Activated CD4-positive, alpha-beta T cell treated with anti-CD3 and anti-CD28 coated beads, Interleukin-2, Interleukin-4, amounts not matched to agents 100 ng/mL and 50 ng/mL, durations not matched to agents 16 hours and 8 hours (primary cell): ENCODE data around the gene PLD1.
"Not testable (repeated sequence)": the region's sequence is repeated elsewhere in the genome, so short reads cannot be mapped to it uniquely, and the experiment has no call there.

ENCODE experiments used
- DNase-seq: peaks from one replicate; pipeline ENCODE4 v3.0.0-alpha.2; 2020; ENCODE audit warnings: low spot score

The PLD1 gene

DNA sequence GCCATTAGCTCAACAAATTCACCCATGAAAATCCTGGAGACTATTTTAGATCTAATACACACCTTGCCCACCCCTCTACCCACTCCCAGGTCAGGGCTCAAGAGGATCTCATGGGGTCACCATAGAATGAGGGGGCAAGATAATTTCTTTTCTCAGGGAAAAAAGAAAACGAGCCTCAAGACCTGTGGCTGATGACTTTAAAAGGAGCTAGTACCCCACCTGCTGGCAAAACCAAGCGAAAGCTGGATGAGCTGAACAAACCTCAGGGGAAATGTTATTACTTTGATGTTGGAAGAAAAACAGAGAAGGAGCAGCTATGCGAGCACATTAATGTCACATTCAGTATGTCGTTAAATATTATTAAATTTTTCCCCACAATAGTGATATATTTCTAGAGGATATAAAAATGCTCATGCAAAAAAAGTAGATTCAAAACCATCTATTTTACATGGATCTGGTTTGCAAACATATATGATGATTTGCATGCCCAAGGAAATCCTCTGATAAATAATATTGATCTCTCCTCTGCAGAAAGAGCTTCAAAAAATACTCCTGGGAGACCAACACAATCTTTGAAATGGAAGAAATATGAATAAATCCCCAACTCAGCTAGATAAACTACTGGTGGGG lies 37.7 kb downstream of the PLD1 start:
- peak; percentile 49 for DNase-seq

DNA sequence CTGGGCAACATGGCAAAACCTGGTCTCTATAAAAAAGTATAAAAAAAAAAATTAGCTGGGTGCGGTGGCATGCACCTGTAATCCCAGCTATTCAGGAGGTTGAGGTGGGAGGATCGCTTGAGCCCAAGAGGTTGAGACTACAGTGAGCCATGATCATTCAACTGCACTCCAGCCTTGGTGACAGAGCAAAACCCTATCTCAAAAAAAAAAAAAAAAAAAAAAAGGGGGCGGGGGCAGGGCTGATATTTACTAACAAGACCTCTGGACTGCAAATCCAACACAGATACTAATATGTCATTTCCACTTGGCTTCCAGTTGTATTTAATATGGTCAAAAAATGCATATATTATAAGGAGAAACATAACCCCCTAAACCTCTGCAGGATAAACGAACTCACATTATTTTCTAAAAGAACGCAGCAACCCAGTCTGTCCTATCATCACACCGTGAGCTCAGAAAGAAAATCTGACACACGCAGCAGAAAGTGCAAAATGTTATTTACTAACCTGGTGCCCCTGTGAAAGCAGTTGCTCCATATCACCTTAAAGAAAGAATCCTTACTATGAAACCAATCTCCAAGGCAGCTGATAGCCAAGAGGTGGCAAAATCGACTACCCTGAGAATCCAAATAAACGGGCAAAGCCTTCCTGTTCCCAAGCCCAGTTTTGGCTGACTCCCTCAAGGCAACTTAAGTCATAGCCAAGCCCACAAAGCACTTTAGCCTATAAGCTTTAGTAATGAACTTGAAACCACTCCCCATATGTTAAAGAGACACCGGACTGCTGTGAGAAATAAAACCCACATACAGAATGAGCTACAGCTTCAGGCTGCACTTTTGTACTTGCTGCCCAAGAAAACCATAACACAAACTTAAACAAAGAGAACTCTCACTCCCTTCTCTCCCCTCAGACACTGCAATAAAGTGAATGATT lies 39.3 kb downstream of the PLD1 start:
- no peak for DNase-seq

GRCh38 chr3:171769461-171769860 lies 40.8 kb downstream of the PLD1 start:
- no peak for DNase-seq

GRCh38 chr3:171768986-171769385 lies 41.3 kb downstream of the PLD1 start:
- no peak for DNase-seq

DNA sequence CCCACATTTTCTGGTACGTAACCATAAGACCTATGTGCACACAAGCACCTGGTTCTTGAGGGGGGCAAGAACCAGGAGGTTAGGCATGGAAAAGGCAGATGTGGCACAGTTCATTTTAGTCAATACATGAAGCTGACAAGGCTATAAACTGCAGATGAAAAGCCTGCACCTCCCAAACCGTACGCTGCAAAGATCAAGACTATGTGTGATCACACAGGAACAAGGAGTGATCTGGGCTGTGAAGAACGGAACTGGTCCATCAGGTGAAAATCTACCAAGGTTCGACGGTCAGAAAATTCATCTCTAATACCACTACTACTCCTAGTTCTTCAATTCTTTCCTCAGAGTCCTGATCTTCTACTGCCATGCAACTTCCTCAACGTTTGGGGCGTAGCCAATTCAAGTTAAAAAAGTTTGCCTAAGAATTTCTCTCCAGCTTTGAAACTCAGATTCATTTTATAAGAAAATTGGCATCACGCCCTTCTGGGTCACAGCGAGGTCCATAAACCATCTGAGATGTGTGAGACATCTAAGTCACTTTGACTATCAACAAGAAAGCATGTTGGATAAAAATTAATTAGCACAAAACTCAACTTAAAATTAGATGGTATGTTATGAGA lies 41.9 kb downstream of the PLD1 start:
- no peak for DNase-seq

DNA sequence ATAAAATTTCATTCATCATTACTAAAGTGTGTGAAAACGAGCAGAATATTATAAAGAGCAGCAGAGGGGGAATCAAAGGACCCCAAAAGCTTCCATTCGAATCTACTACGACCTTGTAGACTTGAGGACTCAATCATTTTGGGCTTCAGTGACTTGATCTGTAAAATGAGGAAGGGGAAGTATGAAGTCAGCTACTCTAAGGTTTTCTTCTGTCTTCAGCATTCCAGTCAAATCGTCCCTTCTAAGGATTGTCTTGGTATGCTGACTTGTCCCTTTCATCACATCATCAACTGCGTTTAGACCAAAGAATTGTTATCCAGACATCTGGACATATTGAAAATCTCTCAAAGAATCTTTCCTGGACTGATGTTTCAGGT lies 44.8 kb downstream of the PLD1 start:
- DNase-seq = no peak

DNA sequence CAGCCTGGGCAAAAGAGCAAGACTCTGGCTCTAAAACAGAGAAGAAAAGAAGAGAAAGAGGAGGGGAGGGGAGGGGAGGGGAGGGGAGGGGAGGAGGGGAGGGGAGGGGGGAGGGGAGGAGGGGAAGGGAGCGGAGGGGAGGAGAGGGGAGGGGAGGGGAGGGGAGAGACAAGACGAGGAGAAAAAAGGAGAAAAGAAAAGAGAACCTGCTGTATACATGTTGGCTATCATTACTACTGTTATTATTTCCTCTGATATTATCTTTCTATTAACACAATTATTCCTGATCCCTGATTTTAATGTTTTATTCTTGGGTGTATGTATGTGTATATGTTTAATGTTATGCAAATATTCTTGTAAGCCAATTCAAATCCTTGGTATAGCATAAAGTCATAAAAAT lies 46.9 kb downstream of the PLD1 start:
- no peak for DNase-seq

DNA sequence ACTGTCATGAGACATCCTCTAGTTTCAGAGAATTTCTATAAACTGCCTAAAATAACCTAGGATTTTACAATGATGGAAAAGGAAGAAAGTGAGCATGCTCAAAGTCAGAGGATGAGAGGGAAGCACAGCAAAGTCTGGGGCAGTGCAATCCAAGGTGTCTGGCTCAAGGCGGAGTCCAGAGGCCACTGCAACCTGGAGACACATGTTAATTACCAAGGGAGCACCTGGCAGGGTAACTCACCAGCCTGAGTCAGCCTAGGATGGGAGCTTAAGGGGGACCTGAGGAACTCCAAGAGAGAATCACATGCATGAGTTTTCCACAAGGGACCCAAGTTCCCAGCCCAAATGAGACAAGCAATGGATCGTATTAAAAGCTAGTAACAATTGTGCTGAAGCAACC lies 49.8 kb downstream of the PLD1 start:
- no peak for DNase-seq

DNA sequence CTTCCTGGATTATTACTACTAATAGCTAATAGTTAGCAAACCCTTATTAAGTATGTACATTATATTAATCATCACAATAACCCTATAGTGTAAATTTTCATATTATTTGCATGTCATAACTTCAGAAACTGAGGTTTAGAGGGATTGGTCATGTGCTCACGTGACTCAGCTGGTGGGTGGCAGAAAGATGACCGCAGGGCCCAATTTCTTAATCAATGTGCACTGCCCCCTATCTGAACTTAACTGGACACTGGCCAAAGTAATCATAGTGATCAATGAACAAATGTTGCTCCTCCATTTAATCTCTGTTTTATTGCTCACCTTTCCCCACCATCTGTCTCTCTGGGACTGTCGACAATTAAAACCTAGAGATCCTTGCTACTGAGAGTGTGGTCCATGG lies 52.2 kb downstream of the PLD1 start:
- no peak for DNase-seq

DNA sequence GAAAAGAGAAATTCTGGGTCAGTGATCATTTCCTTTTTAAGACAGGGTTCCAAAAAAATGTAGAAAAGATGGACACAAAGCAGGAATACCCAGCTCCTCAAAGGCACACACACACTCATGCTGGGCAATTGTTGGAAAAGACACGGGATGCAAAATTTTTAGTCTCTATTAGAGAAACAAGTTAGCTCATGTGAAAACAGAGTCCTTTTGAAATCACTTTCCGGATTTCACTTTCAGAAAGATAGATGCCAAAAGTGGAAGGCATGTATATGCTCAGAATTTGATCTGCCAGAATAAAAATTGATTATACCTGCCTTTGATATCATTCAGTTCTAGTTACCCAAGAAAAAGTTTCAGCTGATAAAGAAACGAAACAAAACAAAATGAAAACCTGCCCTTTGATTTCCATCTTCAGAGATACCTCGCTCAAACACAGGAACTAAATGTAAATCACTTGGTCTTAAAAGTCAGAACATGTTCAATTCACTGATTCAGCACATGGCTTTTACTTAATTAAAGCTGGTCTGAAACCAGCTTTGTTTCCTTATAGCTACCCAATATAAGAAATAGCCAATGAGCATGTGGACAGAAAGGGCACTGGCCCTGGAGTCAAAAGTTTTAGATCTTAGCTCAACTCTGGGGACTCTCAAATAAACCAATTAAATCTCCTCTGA lies 52.8 kb downstream of the PLD1 start:
- DNase-seq = no peak

DNA sequence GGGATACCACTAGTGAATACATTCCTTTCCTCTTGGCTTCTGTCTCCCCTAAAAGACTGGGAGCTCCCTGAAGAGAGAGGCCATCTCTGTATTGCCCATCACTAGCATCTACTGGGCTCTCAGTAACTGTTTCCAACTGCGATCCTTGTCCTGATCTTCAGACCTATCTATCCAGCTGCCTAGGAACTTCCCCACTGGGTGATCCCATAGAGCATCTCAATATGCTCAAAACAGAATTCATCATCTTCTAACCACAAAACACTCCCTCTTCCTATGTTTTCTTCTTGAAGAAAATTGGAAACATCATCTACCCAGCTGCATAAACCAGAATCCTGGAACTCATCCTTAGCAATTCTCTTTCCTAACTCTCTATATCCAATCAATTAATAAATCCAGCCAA lies 54.6 kb downstream of the PLD1 start:
- DNase-seq = no peak

DNA sequence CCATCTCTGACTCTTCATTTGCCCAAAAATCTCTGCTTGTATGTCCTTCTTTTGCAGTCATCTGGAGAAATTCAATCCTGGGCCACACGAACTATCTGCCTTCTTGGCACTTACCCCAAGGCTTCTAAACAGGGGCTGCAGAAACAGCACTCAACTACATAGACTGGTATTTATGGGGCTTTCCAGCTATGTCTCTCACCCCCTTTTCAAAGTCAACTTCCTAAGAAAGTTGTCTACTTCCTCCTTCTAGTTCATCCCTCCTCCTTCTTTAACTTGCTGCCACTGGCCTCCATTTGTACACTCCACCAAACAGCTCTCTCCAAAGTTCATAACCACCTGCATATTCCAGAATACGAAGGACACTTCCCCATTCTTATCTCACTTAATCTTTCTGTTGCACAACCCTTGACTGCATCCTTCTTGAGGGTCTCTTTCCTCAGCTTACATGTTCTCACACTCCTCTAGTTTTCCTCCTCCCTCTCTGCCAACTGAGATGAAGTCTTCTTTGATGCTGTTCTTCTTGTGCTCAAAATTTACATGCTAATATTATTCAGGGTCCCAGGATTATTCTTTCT lies 55.2 kb downstream of the PLD1 start:
- DNase-seq = no peak

- peak; percentile 11 for DNase-seq
These were observed 56.4 kb downstream of the PLD1 start for GRCh38 chr3:171753665-171754408.

DNA sequence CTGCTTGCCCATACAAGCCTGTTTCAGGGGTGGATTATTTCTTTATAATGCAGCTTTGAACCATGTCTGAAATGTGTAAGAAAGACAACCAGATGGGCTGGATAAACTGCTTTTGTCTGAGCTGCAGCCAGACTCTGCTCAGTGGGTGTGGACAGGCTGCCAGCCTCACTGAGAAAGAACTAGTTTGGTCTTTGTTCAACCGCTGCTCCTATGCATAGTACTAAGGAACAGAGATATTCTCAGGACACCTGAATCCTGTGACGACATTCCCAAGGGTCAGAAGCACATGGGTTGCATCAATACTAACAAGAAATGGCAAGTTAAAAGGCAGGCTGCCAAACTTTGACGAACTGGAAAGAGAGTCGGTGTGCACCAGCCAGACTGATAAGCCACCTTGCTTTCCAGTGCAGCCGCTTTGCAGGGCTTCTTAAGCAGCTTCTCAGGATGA lies 57.2 kb downstream of the PLD1 start:
- no peak for DNase-seq

DNA sequence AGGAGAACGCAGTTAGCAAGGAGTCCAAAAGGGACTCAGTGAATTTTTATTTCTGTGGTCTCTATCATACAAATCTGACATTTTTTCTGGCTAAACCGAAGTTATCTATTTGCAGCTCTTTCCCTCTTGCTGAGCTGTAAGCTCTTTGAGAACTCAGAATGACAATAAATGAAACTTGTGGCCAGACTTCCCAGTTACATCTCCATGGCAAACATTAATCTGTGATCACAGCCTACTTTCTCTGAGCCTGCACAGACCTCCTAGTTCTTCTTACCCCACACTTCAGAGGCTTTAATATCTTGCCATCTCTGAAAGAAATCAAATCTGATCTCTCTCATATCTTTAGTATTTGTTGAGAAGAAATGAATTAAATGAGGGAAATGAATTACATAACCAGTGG lies 58.0 kb downstream of the PLD1 start:
- no peak for DNase-seq

DNA sequence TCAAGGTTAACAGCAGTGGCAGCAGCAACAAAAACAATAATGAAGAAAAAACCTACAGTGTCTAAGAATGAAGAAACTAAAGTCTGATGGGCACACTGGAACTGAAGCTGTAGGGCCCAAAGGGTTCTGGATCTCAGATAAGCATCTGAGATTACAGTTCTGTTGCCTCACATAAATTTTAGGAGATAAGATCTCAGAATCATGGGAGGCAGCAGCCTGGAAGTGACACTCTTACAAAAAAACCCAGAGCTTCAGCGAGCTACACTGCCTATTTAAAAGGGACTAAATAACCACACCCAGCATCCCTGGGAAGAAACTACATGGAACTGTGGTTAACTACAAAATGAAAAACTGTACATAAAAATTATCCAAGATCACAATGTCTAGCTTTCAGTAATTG lies 61.2 kb downstream of the PLD1 start:
- DNase-seq = no peak

DNA sequence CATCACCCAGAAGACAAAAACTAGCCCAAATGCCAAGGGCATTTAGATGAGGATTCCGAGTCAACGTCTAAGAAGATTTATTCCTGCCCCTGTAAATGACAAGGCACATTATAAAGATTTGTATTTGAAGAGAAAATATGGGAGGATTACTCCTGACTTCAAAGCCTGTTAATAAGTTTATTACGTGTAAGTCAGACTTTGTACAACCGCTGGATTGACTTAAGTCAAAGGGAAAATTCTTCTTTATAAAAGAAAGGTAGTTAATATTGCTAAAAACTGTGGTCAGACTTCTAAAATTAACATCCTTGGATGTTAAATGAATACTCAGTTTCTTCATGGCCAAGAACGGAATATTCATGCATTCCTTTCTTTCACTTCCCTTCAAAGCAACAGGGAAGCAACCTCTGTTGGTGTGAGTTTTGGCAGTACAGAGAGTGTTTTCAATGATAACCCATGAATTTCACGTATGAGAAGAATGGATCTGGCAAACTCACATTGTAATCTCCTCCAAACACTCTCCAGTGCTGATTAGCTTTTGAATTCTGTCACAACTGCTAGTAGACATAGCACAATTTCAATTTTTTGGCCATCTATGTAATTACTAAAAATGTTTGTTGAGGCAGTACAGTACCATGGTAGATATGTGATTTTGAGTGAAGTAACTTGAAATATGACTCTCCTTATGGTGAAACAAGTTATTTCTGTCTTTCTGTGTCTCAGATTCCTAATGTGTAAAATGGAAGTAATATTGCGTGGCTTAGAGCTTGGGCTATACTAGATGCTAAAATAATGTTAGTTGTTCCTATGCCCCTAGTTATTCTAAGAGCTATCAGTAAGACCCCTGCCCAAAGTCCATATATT lies 62.0 kb downstream of the PLD1 start:
- DNase-seq = no peak

GRCh38 chr3:171747223-171747920 lies 62.9 kb downstream of the PLD1 start:
- no peak for DNase-seq

- DNase-seq = not testable (repeated sequence)
These were observed 63.7 kb downstream of the PLD1 start for GRCh38 chr3:171746320-171747222.
